ENCODE data around the gene ASIC4. TPM values are rescaled to one million over a fixed set of nuclear protein-coding genes. Genes with fewer than 3 reads are reported as not detected.

The ASIC4 gene
- total and polyA plus RNA-seq, 2 donors from 2014 or later = not detected

GRCh38 chr2:219581346-219581745, 67.1 kb downstream of the ASIC4 start:
- Histone ChIP-seq H3K9me3 (ENCODE audit: control insufficient read depth in 2 of 3, insufficient read depth in 1 of 3, low read length in 3 of 3) (no peaks in the 10 kb centered on the region), H3K27ac (ENCODE audit: low read depth in 2 of 2, low read length in 2 of 2) (no peak overlapping the region), H3K4me1 (ENCODE audit: control insufficient read depth in 2 of 3, insufficient read depth in 2 of 3, low read depth in 1 of 3, low read length in 3 of 3) (no peaks in the 10 kb centered on the region), H3K4me3 (ENCODE audit: low read length in 3 of 3) (no peak overlapping the region), H3K27me3 (ENCODE audit: control insufficient read depth, insufficient read depth, low read length) (no peaks in the 10 kb centered on the region), H3K9ac (ENCODE audit: low read length in 3 of 3) (no peak overlapping the region), H3K36me3 (ENCODE audit: control insufficient read depth in 2 of 3, insufficient read depth in 3 of 3, low read length in 3 of 3) (no peaks in the 10 kb centered on the region)
- DNase-seq (peak in 1 of 5 donors; percentile 44), FAIRE-seq (no peak)
- TF ChIP-seq, protein P1, sequence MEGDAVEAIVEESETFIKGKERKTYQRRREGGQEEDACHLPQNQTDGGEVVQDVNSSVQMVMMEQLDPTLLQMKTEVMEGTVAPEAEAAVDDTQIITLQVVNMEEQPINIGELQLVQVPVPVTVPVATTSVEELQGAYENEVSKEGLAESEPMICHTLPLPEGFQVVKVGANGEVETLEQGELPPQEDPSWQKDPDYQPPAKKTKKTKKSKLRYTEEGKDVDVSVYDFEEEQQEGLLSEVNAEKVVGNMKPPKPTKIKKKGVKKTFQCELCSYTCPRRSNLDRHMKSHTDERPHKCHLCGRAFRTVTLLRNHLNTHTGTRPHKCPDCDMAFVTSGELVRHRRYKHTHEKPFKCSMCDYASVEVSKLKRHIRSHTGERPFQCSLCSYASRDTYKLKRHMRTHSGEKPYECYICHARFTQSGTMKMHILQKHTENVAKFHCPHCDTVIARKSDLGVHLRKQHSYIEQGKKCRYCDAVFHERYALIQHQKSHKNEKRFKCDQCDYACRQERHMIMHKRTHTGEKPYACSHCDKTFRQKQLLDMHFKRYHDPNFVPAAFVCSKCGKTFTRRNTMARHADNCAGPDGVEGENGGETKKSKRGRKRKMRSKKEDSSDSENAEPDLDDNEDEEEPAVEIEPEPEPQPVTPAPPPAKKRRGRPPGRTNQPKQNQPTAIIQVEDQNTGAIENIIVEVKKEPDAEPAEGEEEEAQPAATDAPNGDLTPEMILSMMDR (IDR thresholded peaks at IDR 0.05; ENCODE audit: borderline replicate concordance, extremely low read depth, insufficient read depth) = no peak
- intact Hi-C loops (cut with DNase I) = no loop called here

Small RNA genes lying within 50 kb of the gene (microRNA-seq; reads per million reads assigned to microRNA genes)
- gene MIR3132 = not detected

Other genes starting within 250 kb of the ASIC4 start
- gene DNAJB2, start 235.1 kb upstream of the ASIC4 start, total RNA-seq = 94.3 TPM
- 128 TPM for gene DNAJB2, start 235.1 kb upstream of the ASIC4 start, polyA plus RNA-seq (ENCODE audit: insufficient read depth, low read depth, low replicate concordance)
- gene PTPRN, start 205.1 kb upstream of the ASIC4 start, total RNA-seq = not detected
- gene PTPRN, start 205.1 kb upstream of the ASIC4 start, polyA plus RNA-seq (ENCODE audit: insufficient read depth, low read depth, low replicate concordance) = not detected
- gene RESP18, start 181.7 kb upstream of the ASIC4 start, total RNA-seq = not detected
- gene RESP18, start 181.7 kb upstream of the ASIC4 start, polyA plus RNA-seq (ENCODE audit: insufficient read depth, low read depth, low replicate concordance) = not detected
- 53.3 TPM for gene DNPEP, start 126.6 kb upstream of the ASIC4 start, total RNA-seq
- gene DNPEP, start 126.6 kb upstream of the ASIC4 start, polyA plus RNA-seq (ENCODE audit: insufficient read depth, low read depth, low replicate concordance) = 71.0 TPM
- 74.2 TPM for gene DES, start 96.1 kb upstream of the ASIC4 start, total RNA-seq
- gene DES, start 96.1 kb upstream of the ASIC4 start, polyA plus RNA-seq (ENCODE audit: insufficient read depth, low read depth, low replicate concordance) = 30.0 TPM
- gene SPEG, start 79.6 kb upstream of the ASIC4 start, total RNA-seq = 26.6 TPM
- 13.1 TPM for gene SPEG, start 79.6 kb upstream of the ASIC4 start, polyA plus RNA-seq (ENCODE audit: insufficient read depth, low read depth, low replicate concordance)
- gene GMPPA, start 15.6 kb upstream of the ASIC4 start, total RNA-seq = 33.9 TPM
- 53.1 TPM for gene GMPPA, start 15.6 kb upstream of the ASIC4 start, polyA plus RNA-seq (ENCODE audit: insufficient read depth, low read depth, low replicate concordance)
- 59.5 TPM for gene CHPF, start 29.3 kb downstream of the ASIC4 start, total RNA-seq
- 57.3 TPM for gene CHPF, start 29.3 kb downstream of the ASIC4 start, polyA plus RNA-seq (ENCODE audit: insufficient read depth, low read depth, low replicate concordance)
- gene TMEM198, start 29.5 kb downstream of the ASIC4 start, total RNA-seq = 4.5 TPM
- 4.2 TPM for gene TMEM198, start 29.5 kb downstream of the ASIC4 start, polyA plus RNA-seq (ENCODE audit: insufficient read depth, low read depth, low replicate concordance)
- gene OBSL1, start 57.1 kb downstream of the ASIC4 start, total RNA-seq = 123 TPM
- 89.5 TPM for gene OBSL1, start 57.1 kb downstream of the ASIC4 start, polyA plus RNA-seq (ENCODE audit: insufficient read depth, low read depth, low replicate concordance)
- gene INHA, start 57.8 kb downstream of the ASIC4 start, total RNA-seq = 1.2 TPM
- 2.5 TPM for gene INHA, start 57.8 kb downstream of the ASIC4 start, polyA plus RNA-seq (ENCODE audit: insufficient read depth, low read depth, low replicate concordance)
- gene STK11IP, start 83.4 kb downstream of the ASIC4 start, total RNA-seq = 33.7 TPM
- 12.5 TPM for gene STK11IP, start 83.4 kb downstream of the ASIC4 start, polyA plus RNA-seq (ENCODE audit: insufficient read depth, low read depth, low replicate concordance)
- gene SLC4A3, start 113.1 kb downstream of the ASIC4 start, total RNA-seq = 4.9 TPM
- gene SLC4A3, start 113.1 kb downstream of the ASIC4 start, polyA plus RNA-seq (ENCODE audit: insufficient read depth, low read depth, low replicate concordance) = 5.2 TPM